Measurements from ENCODE around the gene ZCCHC2.

- TF ChIP-seq, protein P1, sequence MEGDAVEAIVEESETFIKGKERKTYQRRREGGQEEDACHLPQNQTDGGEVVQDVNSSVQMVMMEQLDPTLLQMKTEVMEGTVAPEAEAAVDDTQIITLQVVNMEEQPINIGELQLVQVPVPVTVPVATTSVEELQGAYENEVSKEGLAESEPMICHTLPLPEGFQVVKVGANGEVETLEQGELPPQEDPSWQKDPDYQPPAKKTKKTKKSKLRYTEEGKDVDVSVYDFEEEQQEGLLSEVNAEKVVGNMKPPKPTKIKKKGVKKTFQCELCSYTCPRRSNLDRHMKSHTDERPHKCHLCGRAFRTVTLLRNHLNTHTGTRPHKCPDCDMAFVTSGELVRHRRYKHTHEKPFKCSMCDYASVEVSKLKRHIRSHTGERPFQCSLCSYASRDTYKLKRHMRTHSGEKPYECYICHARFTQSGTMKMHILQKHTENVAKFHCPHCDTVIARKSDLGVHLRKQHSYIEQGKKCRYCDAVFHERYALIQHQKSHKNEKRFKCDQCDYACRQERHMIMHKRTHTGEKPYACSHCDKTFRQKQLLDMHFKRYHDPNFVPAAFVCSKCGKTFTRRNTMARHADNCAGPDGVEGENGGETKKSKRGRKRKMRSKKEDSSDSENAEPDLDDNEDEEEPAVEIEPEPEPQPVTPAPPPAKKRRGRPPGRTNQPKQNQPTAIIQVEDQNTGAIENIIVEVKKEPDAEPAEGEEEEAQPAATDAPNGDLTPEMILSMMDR (IDR thresholded peaks at IDR 0.05; ENCODE audit: insufficient read depth, low read length, poor library complexity, severe bottlenecking): no peak
- no peak for TF ChIP-seq EZH2phosphoT487 (conservative IDR thresholded peaks at IDR 0.05; ENCODE audit: low read length)
Measured at GRCh38 chr18:62590799-62591590, 68.2 kb downstream of the ZCCHC2 start.

Data from SU-DHL-6 (cell line).